Pancreas (tissue), 10 donors: Measurements from ENCODE around the gene BUB3. TPM values are rescaled to one million over a fixed set of nuclear protein-coding genes. Genes with fewer than 3 reads are reported as not detected.

Experiments
- ATAC-seq, 4 donors: fragments of 200-7000 bp; cut with Tn5 transposase; one replicate each; pipeline versions ENCODE4 v1.8.0 to v1.9.1; 2020; ENCODE audit warnings: mild to moderate bottlenecking in 4 of 4, moderate library complexity in 4 of 4
- DNase-seq, 6 donors: peaks; one replicate each; pipeline ENCODE4 v3.0.0-alpha.2; 2020
- FAIRE-seq: peaks from 2 replicates; lab custom pipeline; 2012; peaks lifted over from hg19 to GRCh38; lab: Jason Lieb, UNC
- H3K27ac ChIP-seq, 4 donors: fragments of 200-600 bp; sonication (generic); 1 replicate in 3 of 4; 2 replicates in 1 of 4; pipeline versions ENCODE4 v1.5.0 to v1.8.0; 2020
- H3K27me3 ChIP-seq, 4 donors: fragments of 200-600 bp; one replicate each; pipeline ENCODE4 v1.8.0; 2021
- H3K36me3 ChIP-seq, 3 donors: fragments of 200-600 bp; sonication (generic) in 1 of 3; one replicate each; pipeline versions ENCODE4 v1.5.0 to v1.8.0; 2020 to 2021
- H3K4me1 ChIP-seq, 3 donors: fragments of 200-600 bp; one replicate each; pipeline ENCODE4 v1.8.0; 2021
- H3K4me3 ChIP-seq, 4 donors: fragments of 200-600 bp; sonication (generic) in 2 of 4; one replicate each; pipeline versions ENCODE4 v1.5.0 to v1.8.0; 2020 to 2021
- H3K9me3 ChIP-seq, 4 donors: fragments of 200-600 bp; one replicate each; pipeline ENCODE4 v1.8.0; 2021
- WGBS, 2 donors: extraction: QIAGEN DNeasy Blood & Tissue Kit; methylation state at CpG; one replicate each; pipeline ENCODE4 v1.1.7; 2013; 5-methylcytosine and 5-hydroxymethylcytosine counted together
- intact Hi-C, 3 donors: fragments of 100-400 bp; cut with DNase I; formaldehyde crosslinking; loops; one replicate each; pipeline versions ENCODE4 v1.11.1 to v1.14.2; 2022
- polyA plus RNA-seq, 2 donors: library from polyadenylated mRNA; stranded (reverse); fragments of 200-250 nt; gene quantifications; one replicate each; pipeline ENCODE4 v1.2.3, GENCODE V29; 2013
- total RNA-seq, 6 donors: library from RNA; stranded (reverse); fragmentation: NEBNext Ultra II Directional in 4 of 6; extraction: Animal tissue kit (Norgen Biotek cat#: 25700) in 4 of 6; gene quantifications; one replicate each; pipeline versions ENCODE4 v1.2.1 to v1.2.4, GENCODE V29; 2021 to 2023
- TF ChIP-seq, protein P1 (sequence below), 4 donors: fragments of 200-600 bp; sonication (generic) in 3 of 4; IDR thresholded peaks; one replicate each; pipeline versions ENCODE4 v1.5.0 to v1.8.0; 2021; ENCODE audit warnings: antibody characterized with exemption in 4 of 4
- donor health status: healthy with polysubstance abuse.
- donor health status: DM: no; HTN: no; CAD: no; lungs with moderate emphysema.
- donor health status: DM: no; HTN: no; CAD: no.
- donor health status: control.
- donor health status: control.
- donor health status: Bipolar disorder and iron deficiency.
- donor health status: DM: yes; HTN: yes; CAD: no.
- donor health status: DM: no; HTN: no; CAD: no.
- donor health status: DM: no; HTN: no; CAD: no.
- donor health status: DM: yes; HTN: yes; CAD: no.

The BUB3 gene
- total and polyA plus RNA-seq, 8 donors, result 10.0 to 33.8 (median 23.0) TPM

GRCh38 chr10:123136806-123137642 is 17.2 kb upstream of the BUB3 start:
- ATAC-seq, result no peak
- no peaks in the 10 kb centered on the region for H3K36me3 ChIP-seq
- peaks cover 0 to 32% (median 11%) of the 10 kb centered on the region in 3 donors for H3K4me1 ChIP-seq
- H3K27me3 ChIP-seq, result peaks cover 11 to 83% (median 36%) of the 10 kb centered on the region in 4 donors
- 3 to 4% methylated on average over 68 to 83 of the region's 83 CpGs for WGBS, 2 donors
- peak in 1 of 6 donors; percentile 71 for DNase-seq
- intact Hi-C loops, result loop anchor here in 2 of 3 donors (10.0 kb wide), 2 partner anchors 248 to 428 kb away; no protein-coding TSS in a partner anchor
- peak overlapping the region in 1 of 4 donors; percentile 38 for H3K4me3 ChIP-seq
- no peak for FAIRE-seq
- no peak overlapping the region for H3K27ac ChIP-seq
- TF ChIP-seq, protein P1, sequence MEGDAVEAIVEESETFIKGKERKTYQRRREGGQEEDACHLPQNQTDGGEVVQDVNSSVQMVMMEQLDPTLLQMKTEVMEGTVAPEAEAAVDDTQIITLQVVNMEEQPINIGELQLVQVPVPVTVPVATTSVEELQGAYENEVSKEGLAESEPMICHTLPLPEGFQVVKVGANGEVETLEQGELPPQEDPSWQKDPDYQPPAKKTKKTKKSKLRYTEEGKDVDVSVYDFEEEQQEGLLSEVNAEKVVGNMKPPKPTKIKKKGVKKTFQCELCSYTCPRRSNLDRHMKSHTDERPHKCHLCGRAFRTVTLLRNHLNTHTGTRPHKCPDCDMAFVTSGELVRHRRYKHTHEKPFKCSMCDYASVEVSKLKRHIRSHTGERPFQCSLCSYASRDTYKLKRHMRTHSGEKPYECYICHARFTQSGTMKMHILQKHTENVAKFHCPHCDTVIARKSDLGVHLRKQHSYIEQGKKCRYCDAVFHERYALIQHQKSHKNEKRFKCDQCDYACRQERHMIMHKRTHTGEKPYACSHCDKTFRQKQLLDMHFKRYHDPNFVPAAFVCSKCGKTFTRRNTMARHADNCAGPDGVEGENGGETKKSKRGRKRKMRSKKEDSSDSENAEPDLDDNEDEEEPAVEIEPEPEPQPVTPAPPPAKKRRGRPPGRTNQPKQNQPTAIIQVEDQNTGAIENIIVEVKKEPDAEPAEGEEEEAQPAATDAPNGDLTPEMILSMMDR (IDR thresholded peaks at IDR 0.05), result no peak
- no peaks in the 10 kb centered on the region for H3K9me3 ChIP-seq

- TF ChIP-seq, protein P1 (IDR thresholded peaks at IDR 0.05), result no peak
- intact Hi-C loops, result loop anchor here in 2 of 3 donors (10.0 kb wide), 2 partner anchors 246 to 426 kb away; no protein-coding TSS in a partner anchor
- ATAC-seq (no peak), FAIRE-seq (no peak), DNase-seq (no peak)
- WGBS, 2 donors, result 9% methylated on average over 7 of the region's 7 CpGs
- Histone ChIP-seq H3K4me1 (peaks cover 0 to 27% (median 11%) of the 10 kb centered on the region in 3 donors), H3K27me3 (peaks cover 11 to 73% (median 38%) of the 10 kb centered on the region in 4 donors), H3K9me3 (no peaks in the 10 kb centered on the region), H3K36me3 (no peaks in the 10 kb centered on the region), H3K27ac (no peak overlapping the region), H3K4me3 (peak overlapping the region in 1 of 4 donors; percentile 3)
Measured at GRCh38 chr10:123139165-123139520, 15.1 kb upstream of the BUB3 start.

- intact Hi-C loops, result loop anchor here in 2 of 3 donors (10.0 kb wide), 2 partner anchors 245 to 425 kb away; no protein-coding TSS in a partner anchor
- FAIRE-seq (no peak), ATAC-seq (peak; percentile 71 to 88 (median 82)), DNase-seq (peak in 5 of 6 donors; percentile 49 to 71 (median 59))
- TF ChIP-seq, protein P1 (IDR thresholded peaks at IDR 0.05), result no peak
- no peaks in the 10 kb centered on the region for H3K36me3 ChIP-seq
- 2 to 4% methylated on average over 29 to 32 of the region's 32 CpGs for WGBS, 2 donors
- no peaks in the 10 kb centered on the region for H3K9me3 ChIP-seq
- peaks cover 0 to 27% (median 11%) of the 10 kb centered on the region in 3 donors for H3K4me1 ChIP-seq
- peak overlapping the region in 1 of 4 donors; percentile 3 for H3K4me3 ChIP-seq
- peaks cover 11 to 74% (median 36%) of the 10 kb centered on the region in 4 donors for H3K27me3 ChIP-seq
- H3K27ac ChIP-seq, result no peak overlapping the region
Measured at GRCh38 chr10:123139521-123140163, 14.6 kb upstream of the BUB3 start.

GRCh38 chr10:123140164-123140982 is 13.8 kb upstream of the BUB3 start:
- no peaks in the 10 kb centered on the region for H3K9me3 ChIP-seq
- peak overlapping the region in 1 of 4 donors; percentile 3 for H3K4me3 ChIP-seq
- H3K27ac ChIP-seq, result no peak overlapping the region
- FAIRE-seq, result no peak
- peaks cover 11 to 74% (median 32%) of the 10 kb centered on the region in 4 donors for H3K27me3 ChIP-seq
- TF ChIP-seq, protein P1 (IDR thresholded peaks at IDR 0.05), result no peak
- 3 to 5% methylated on average over 42 to 43 of the region's 43 CpGs for WGBS, 2 donors
- peak in 1 of 6 donors; percentile 55 for DNase-seq
- peak in 2 of 4 donors; percentile 10 to 17 for ATAC-seq
- peaks cover 0 to 24% (median 11%) of the 10 kb centered on the region in 3 donors for H3K4me1 ChIP-seq
- no peaks in the 10 kb centered on the region for H3K36me3 ChIP-seq
- intact Hi-C loops, result no loop called here
